IMR-90 (cell line): ENCODE data around the gene CSF2RB. TPM values are rescaled to one million over a fixed set of nuclear protein-coding genes. Genes with fewer than 3 reads are reported as not detected.

Source experiments
- ATAC-seq: fragments of 200-7000 bp; cut with Tn5 transposase; 2 replicates; pipeline ENCODE4 v1.9.1; 2020; ENCODE audit warnings: low read depth, mild to moderate bottlenecking, moderate library complexity
- BruUV-seq: library from RNA; stranded (reverse); fragments of 400-500 nt; replicated peaks from 2 replicates; lab custom pipeline; 2021; lab: Mats Ljungman, UMichigan
- CTCF ChIA-PET: fragments of 300-600 bp; formaldehyde crosslinking; extraction: SDS; loops from one replicate; lab custom pipeline; 2021; ENCODE audit warnings: antibody characterized with exemption; lab: Yijun Ruan, JAX
- POLR2A ChIA-PET: fragments of 300-600 bp; sonication (Branson Sonifier 250); formaldehyde crosslinking; loops from one replicate; lab custom pipeline; 2022; ENCODE audit warnings: antibody characterized with exemption; ENCODE audit not compliant: unreplicated experiment; lab: Charles Lee
- DNase-seq: peaks from one replicate; pipeline ENCODE4 v3.0.0; 2013
- H2AFZ ChIP-seq: replicated peaks from 2 replicates; pipeline ENCODE3; 2013; ENCODE audit warnings: low read length, mild to moderate bottlenecking; ENCODE audit not compliant: poor library complexity
- H2AK5ac ChIP-seq: 2 replicates; pipeline ENCODE4 v1.6.1; 2013; ENCODE audit warnings: low read depth, low read length, inconsistent platforms
- H2AK9ac ChIP-seq: replicated peaks from 2 replicates; pipeline ENCODE3; 2013; ENCODE audit warnings: mild to moderate bottlenecking, low read depth, low read length, moderate library complexity; ENCODE audit not compliant: poor library complexity
- H2BK120ac ChIP-seq: 2 replicates; pipeline ENCODE4 v1.6.1; 2013; ENCODE audit warnings: low read depth, low read length, inconsistent platforms
- H2BK15ac ChIP-seq: 3 replicates; pipeline ENCODE4 v1.6.1; 2013; ENCODE audit warnings: low read depth, low read length, inconsistent platforms
- H2BK20ac ChIP-seq: 2 replicates; pipeline ENCODE4 v1.6.1; 2013; ENCODE audit warnings: low read depth, mild to moderate bottlenecking, inconsistent platforms, low read length, moderate library complexity
- H2BK5ac ChIP-seq: 2 replicates; pipeline ENCODE4 v1.6.1; 2013; ENCODE audit warnings: mild to moderate bottlenecking, low read depth, low read length, inconsistent platforms; ENCODE audit not compliant: poor library complexity, severe bottlenecking
- H3K14ac ChIP-seq: replicated peaks from 2 replicates; pipeline ENCODE4 v1.6.1; 2013; ENCODE audit warnings: low read depth, low read length, inconsistent platforms
- H3K18ac ChIP-seq: 2 replicates; pipeline ENCODE4 v1.6.1; 2013; ENCODE audit warnings: low read depth, low read length, control low read depth
- H3K23ac ChIP-seq: 2 replicates; pipeline ENCODE4 v1.6.1; 2013; ENCODE audit warnings: low read depth, low read length, inconsistent platforms
- H3K27ac ChIP-seq: 2 replicates; pipeline ENCODE4 v1.5.1; 2013; ENCODE audit warnings: mild to moderate bottlenecking, control low read depth, low read length; ENCODE audit not compliant: insufficient read depth
- H3K27me3 ChIP-seq: 2 replicates; pipeline ENCODE4 v1.6.1; 2013; ENCODE audit warnings: low read length; ENCODE audit not compliant: control insufficient read depth, insufficient read depth
- H3K36me3 ChIP-seq: 2 replicates; pipeline ENCODE4 v1.6.1; 2013; ENCODE audit warnings: low read length, mixed read lengths; ENCODE audit not compliant: control insufficient read depth, insufficient read depth
- H3K4ac ChIP-seq: 2 replicates; pipeline ENCODE4 v1.6.1; 2013; ENCODE audit warnings: low read depth, low read length, inconsistent platforms
- H3K4me1 ChIP-seq: 2 replicates; pipeline ENCODE4 v1.6.1; 2013; ENCODE audit warnings: low read length, mixed read lengths; ENCODE audit not compliant: control insufficient read depth, insufficient read depth
- H3K4me2 ChIP-seq: 2 replicates; pipeline ENCODE4 v1.6.1; 2013; ENCODE audit warnings: low read depth, mild to moderate bottlenecking, control low read depth, low read length, moderate library complexity
- H3K4me3 ChIP-seq: 2 replicates; pipeline ENCODE4 v1.5.1; 2013; ENCODE audit warnings: low read depth, mild to moderate bottlenecking, control low read depth, low read length, moderate library complexity; ENCODE audit not compliant: insufficient read depth
- H3K56ac ChIP-seq: 2 replicates; pipeline ENCODE4 v1.6.1; 2013; ENCODE audit warnings: low read length, inconsistent platforms; ENCODE audit not compliant: insufficient read depth; ENCODE audit errors: extremely low read depth
- H3K79me1 ChIP-seq, 2 experiments: 2 replicates each; pipeline ENCODE4 v1.6.1; 2013; ENCODE audit warnings: low read length in 2 of 2, inconsistent platforms in 1 of 2, low read depth in 1 of 2
- H3K9ac ChIP-seq: 2 replicates; pipeline ENCODE4 v1.6.1; 2013; ENCODE audit warnings: low read depth, low read length, control low read depth
- H3K9me1 ChIP-seq: 2 replicates; pipeline ENCODE4 v1.6.1; 2013; ENCODE audit warnings: low read length, inconsistent platforms; ENCODE audit not compliant: insufficient read depth
- H3K9me3 ChIP-seq: 2 replicates; pipeline ENCODE4 v1.6.1; 2013; ENCODE audit warnings: low read length; ENCODE audit not compliant: control insufficient read depth, insufficient read depth
- H4K20me1 ChIP-seq: 2 replicates; pipeline ENCODE4 v1.6.1; 2013; ENCODE audit warnings: low read length, inconsistent platforms; ENCODE audit not compliant: insufficient read depth
- H4K5ac ChIP-seq: 2 replicates; pipeline ENCODE4 v1.6.1; 2013; ENCODE audit warnings: mild to moderate bottlenecking, low read depth, low read length, control low read depth
- H4K8ac ChIP-seq, 2 experiments: 2 replicates each; pipeline ENCODE4 v1.6.1; 2013; ENCODE audit warnings: low read depth in 2 of 2, low read length in 2 of 2, control low read depth in 1 of 2, inconsistent platforms in 1 of 2
- H4K91ac ChIP-seq: 2 replicates; pipeline ENCODE4 v1.6.1; 2013; ENCODE audit warnings: low read depth, low read length, inconsistent platforms; ENCODE audit not compliant: insufficient read depth
- BHLHE40 ChIP-seq: fragments of 150-350 bp; IDR thresholded peaks from 2 replicates; pipeline ENCODE4 v1.6.1; 2016; ENCODE audit warnings: mild to moderate bottlenecking, low read depth, low read length
- CEBPB ChIP-seq: IDR thresholded peaks from 2 replicates; pipeline ENCODE4 v1.6.1; 2012; ENCODE audit warnings: low read depth, low read length, improper control_type of control experiment
- CHD1 ChIP-seq: IDR thresholded peaks from 2 replicates; pipeline ENCODE4 v1.6.1; 2012; ENCODE audit warnings: low read depth, low read length, improper control_type of control experiment
- ELK1 ChIP-seq: fragments of 150-350 bp; IDR thresholded peaks from 2 replicates; pipeline ENCODE4 v1.6.1; 2016; ENCODE audit warnings: low read depth, mild to moderate bottlenecking, low read length, moderate library complexity, borderline replicate concordance
- MAFK ChIP-seq: IDR thresholded peaks from 2 replicates; pipeline ENCODE4 v1.6.1; 2012; ENCODE audit warnings: low read depth, low read length, improper control_type of control experiment
- MAZ ChIP-seq: IDR thresholded peaks from 2 replicates; pipeline ENCODE4 v1.6.1; 2012; ENCODE audit warnings: low read depth, mild to moderate bottlenecking, low read length, improper control_type of control experiment, moderate library complexity, borderline replicate concordance
- MXI1 ChIP-seq: IDR thresholded peaks from 2 replicates; pipeline ENCODE4 v1.6.1; 2012; ENCODE audit warnings: low read depth, mild to moderate bottlenecking, low read length, moderate library complexity, borderline replicate concordance
- NFE2L2 ChIP-seq: fragments of 150-350 bp; IDR thresholded peaks from 2 replicates; pipeline ENCODE4 v1.6.1; 2016; ENCODE audit warnings: low read depth, mild to moderate bottlenecking, low read length
- RAD21 ChIP-seq: IDR thresholded peaks from 2 replicates; pipeline ENCODE4 v1.6.1; 2012; ENCODE audit warnings: low read length, improper control_type of control experiment
- RFX5 ChIP-seq: IDR thresholded peaks from 2 replicates; pipeline ENCODE4 v1.8.0; 2012; ENCODE audit warnings: low read depth, mild to moderate bottlenecking, low read length, moderate library complexity
- USF2 ChIP-seq: fragments of 150-350 bp; IDR thresholded peaks from 2 replicates; pipeline ENCODE4 v1.6.1; 2017; ENCODE audit warnings: mild to moderate bottlenecking, antibody characterized with exemption, low read length, low read depth
- WGBS, 2 experiments: methylation state at CpG; one replicate each; pipeline versions ENCODE4 v1.1.5 to v1.1.7; 2013; ENCODE audit warnings: missing lambda C conversion rate in 2 of 2; ENCODE audit not compliant: insufficient read length in 1 of 2; ENCODE audit errors: extremely low coverage in 2 of 2; 5-methylcytosine and 5-hydroxymethylcytosine counted together
- dilution Hi-C: fragments of 300-500 bp; cut with HindIII; formaldehyde crosslinking; loops from one replicate; pipeline ENCODE4 v1.14.3; 2018; ENCODE audit warnings: low sequenced_read_pairs; ENCODE audit not compliant: unreplicated experiment
- in situ Hi-C: fragments of 300-500 bp; cut with MboI; formaldehyde crosslinking; loops from 3 replicates; pipeline ENCODE4 v1.14.3; 2019; ENCODE audit warnings: low sequenced_read_pairs, inconsistent platforms, mixed read lengths
- intact Hi-C: fragments of 100-400 bp; cut with micrococcal nuclease; formaldehyde crosslinking; loops from 2 replicates; pipeline ENCODE4 v1.10.0; 2022
- polyA plus RNA-seq, 3 experiments: library from polyadenylated mRNA; depleted of rRNA; stranded (reverse); fragments of >200 nt; gene quantifications; 2 replicates each; pipeline ENCODE4 v1.2.3, GENCODE V29; 2012; ENCODE audit warnings: low replicate concordance in 1 of 3
- total RNA-seq: library from RNA; depleted of rRNA; stranded (reverse); fragments of >200 nt; gene quantifications from 2 replicates; pipeline ENCODE4 v1.2.3, GENCODE V29; 2012

CSF2RB gene
- total and polyA plus RNA-seq, 2 of the 4 experiments (the other 2 are of a cell fraction): not detected

- no TSS peak for BruUV-seq
- intact Hi-C loops (no loop called here), dilution Hi-C loops (no loop called here), in situ Hi-C loops (no loop called here)
- H3K79me1 ChIP-seq: no peaks in the 10 kb centered on the region
- H3K9me1 ChIP-seq: no peaks in the 10 kb centered on the region
- no peak overlapping the region for H2AK9ac ChIP-seq
- no peak overlapping the region for H3K4ac ChIP-seq
- no peaks in the 10 kb centered on the region for H4K20me1 ChIP-seq
- no CpG with 5 or more reads among the region's 13 CpGs for WGBS, 2 experiments
- POLR2A ChIA-PET: no interaction called here
- H3K23ac ChIP-seq: no peak overlapping the region
- H3K56ac ChIP-seq: no peak overlapping the region
- no peak overlapping the region for H4K91ac ChIP-seq
- H3K27me3 ChIP-seq: peaks cover 13% of the 10 kb centered on the region
- no peak overlapping the region for H3K18ac ChIP-seq
- TF ChIP-seq ELK1 (no peak), NFE2L2 (no peak), CHD1 (no peak), BHLHE40 (no peak), RFX5 (no peak), USF2 (no peak), RAD21 (no peak), MAZ (no peak), CEBPB (no peak), MAFK (no peak), MXI1 (no peak)
- no peak overlapping the region for H2BK5ac ChIP-seq
- H3K4me3 ChIP-seq: no peak overlapping the region
- H2BK120ac ChIP-seq: no peak overlapping the region
- no peaks in the 10 kb centered on the region for H3K9me3 ChIP-seq
- H3K4me1 ChIP-seq: no peaks in the 10 kb centered on the region
- no peak for DNase-seq
- no peak overlapping the region for H3K27ac ChIP-seq
- no peak overlapping the region for H4K5ac ChIP-seq
- no peak overlapping the region for H2BK15ac ChIP-seq
- no peak overlapping the region for H3K14ac ChIP-seq
- no peak overlapping the region for H3K9ac ChIP-seq
- H3K36me3 ChIP-seq: no peaks in the 10 kb centered on the region
- H2AK5ac ChIP-seq: no peak overlapping the region
- CTCF ChIA-PET: no interaction called here
- no peak overlapping the region for H4K8ac ChIP-seq
- no peak overlapping the region for H3K4me2 ChIP-seq
- ATAC-seq: peak; percentile 57
- no peak overlapping the region for H2BK20ac ChIP-seq
- no peak overlapping the region for H2AFZ ChIP-seq
Measured at GRCh38 chr22:36911887-36912661, 1.4 kb upstream of the CSF2RB start.
